GM21723 (cell line): ENCODE results near the gene SMG6.
A peak's percentile ranks its signal among the peaks of the same experiment; 100 is the strongest.
"Not testable (repeated sequence)": the region's sequence is repeated elsewhere in the genome, so short reads cannot be mapped to it uniquely, and the experiment has no call there.

Experiments
- ATAC-seq: cut with Tn5 transposase; IDR thresholded peaks from one replicate; pipeline ENCODE4 v1.9.1; 2021; ENCODE audit warnings: mild to moderate bottlenecking, moderate library complexity; ENCODE audit not compliant: unreplicated experiment

SMG6 gene

GRCh38 chr17:2151358-2152033 lies 152.1 kb downstream of the SMG6 start:
- no peak for ATAC-seq

- no peak for ATAC-seq
These were observed 152.8 kb downstream of the SMG6 start for GRCh38 chr17:2150806-2151205.

- ATAC-seq: no peak
These were observed 153.7 kb downstream of the SMG6 start for GRCh38 chr17:2149934-2150333.

- no peak for ATAC-seq
These were observed 157.3 kb downstream of the SMG6 start for GRCh38 chr17:2146132-2146871.

GRCh38 chr17:2144701-2145100 lies 158.9 kb downstream of the SMG6 start:
- no peak for ATAC-seq

- no peak for ATAC-seq
These were observed 160.3 kb downstream of the SMG6 start for GRCh38 chr17:2143332-2143731.

GRCh38 chr17:2142682-2143081 lies 160.9 kb downstream of the SMG6 start:
- ATAC-seq: not testable (repeated sequence)

- no peak for ATAC-seq
These were observed 162.9 kb downstream of the SMG6 start for GRCh38 chr17:2140683-2141082.

- no peak for ATAC-seq
These were observed 164.8 kb downstream of the SMG6 start for GRCh38 chr17:2138761-2139160.

- peak; percentile 69 for ATAC-seq
These were observed 165.3 kb downstream of the SMG6 start for GRCh38 chr17:2138318-2138717.

GRCh38 chr17:2137342-2138098 lies 166.1 kb downstream of the SMG6 start:
- peak; percentile 51 for ATAC-seq

- ATAC-seq: no peak
These were observed 167.3 kb downstream of the SMG6 start for GRCh38 chr17:2136241-2136640.

GRCh38 chr17:2128011-2128410 lies 175.6 kb downstream of the SMG6 start:
- no peak for ATAC-seq

GRCh38 chr17:2125013-2125535 lies 178.5 kb downstream of the SMG6 start:
- no peak for ATAC-seq

- no peak for ATAC-seq
These were observed 179.2 kb downstream of the SMG6 start for GRCh38 chr17:2124391-2124790.

GRCh38 chr17:2123375-2124251 lies 180.0 kb downstream of the SMG6 start:
- ATAC-seq: no peak

- no peak for ATAC-seq
These were observed 180.8 kb downstream of the SMG6 start for GRCh38 chr17:2122641-2123302.

GRCh38 chr17:2120586-2121335 lies 182.8 kb downstream of the SMG6 start:
- no peak for ATAC-seq

- no peak for ATAC-seq
These were observed 190.3 kb downstream of the SMG6 start for GRCh38 chr17:2113279-2113622.
